ENCODE measurements around the gene ANKS3. TPM values are rescaled to one million over a fixed set of nuclear protein-coding genes. Genes with fewer than 3 reads are reported as not detected.

The ANKS3 gene
- total and polyA plus RNA-seq, 10 of the 15 experiments (the other 5 are each of a cell fraction or from before 2014, with no cell fraction given), result 0.29 to 14.2 (median 8.5) TPM

- TF ChIP-seq BRCA1 (IDR thresholded peaks at IDR 0.05; ENCODE audit: low read depth, low read length) (no peak), RAD51 (IDR thresholded peaks at IDR 0.05) (no peak), ATF2 (IDR thresholded peaks at IDR 0.05; ENCODE audit: low read length) (no peak)
Measured at GRCh38 chr16:4678596-4678995, 55.5 kb downstream of the ANKS3 start (continued).

GRCh38 chr16:4677994-4678393 is 56.1 kb downstream of the ANKS3 start:
- no peak for DNase-seq (ENCODE audit: low read depth, low spot score)
- ChIA-PET SMC1A (ENCODE audit: uncharacterized antibody, unreplicated experiment) (no interaction called here), POLR2A (interaction anchor here (0.6 kb wide), 1 partner anchor 56 kb away, joined by 4 read pairs; the partner anchor contains the start of gene ANKS3), RAD21 (ENCODE audit: unreplicated experiment) (no interaction called here), CTCF (no interaction called here)
- Histone ChIP-seq H3K9ac (ENCODE audit: control insufficient read depth, insufficient read depth, low read length) (no peak overlapping the region), H3K4me2 (ENCODE audit: control insufficient read depth, insufficient read depth) (no peak overlapping the region), H3K4me1 (ENCODE audit: control insufficient read depth, insufficient read depth, low read length) (no peaks in the 10 kb centered on the region), H2AFZ (ENCODE audit: control insufficient read depth, low read depth, low read length) (no peak overlapping the region), H3K9me3 (replicated peaks; ENCODE audit: control insufficient read depth, insufficient read depth, low read length) (no peaks in the 10 kb centered on the region), H3K79me2 (ENCODE audit: control insufficient read depth, insufficient read depth, low read length) (no peaks in the 10 kb centered on the region), H3K4me3 (no peak overlapping the region), H4K20me1 (ENCODE audit: control insufficient read depth, insufficient read depth) (no peaks in the 10 kb centered on the region; the same call in 1 of the 2 replicates), H3K36me3 (ENCODE audit: control insufficient read depth in 2 of 2, insufficient read depth in 2 of 2, low read length in 1 of 2) (peaks cover 0 to 23% of the 10 kb centered on the region in 2 experiments), H3K27ac (ENCODE audit: control insufficient read depth, insufficient read depth) (no peak overlapping the region), H3K27me3 (replicated peaks in 1 of 2; ENCODE audit: control insufficient read depth in 2 of 2, insufficient read depth in 2 of 2, low read length in 1 of 2) (no peaks in the 10 kb centered on the region)
- intact Hi-C loops (cut with micrococcal nuclease; ENCODE audit: unreplicated experiment) (no loop called here), in situ Hi-C loops (cut with MboI) (no loop called here)
- whole genome bisulfite sequencing (ENCODE audit: insufficient coverage, insufficient replicate concordance, low lambda C conversion rate, missing lambda C conversion rate), result 77% methylated on average over 9 of the region's 9 CpGs
- no peak for FAIRE-seq
- TF ChIP-seq SPI1 (IDR thresholded peaks at IDR 0.05; ENCODE audit: borderline replicate concordance, insufficient read depth, low read depth, low read length), result no peak
- no peak for ATAC-seq
- BruUV-seq (replicated peaks), result TSS peak; percentile 25

- no peak overlapping the region for H3K27ac ChIP-seq (ENCODE audit: control insufficient read depth, insufficient read depth)
- no peaks in the 10 kb centered on the region for H3K4me1 ChIP-seq (ENCODE audit: control insufficient read depth, insufficient read depth, low read length)
- H3K9me3 ChIP-seq (replicated peaks; ENCODE audit: control insufficient read depth, insufficient read depth, low read length), result no peaks in the 10 kb centered on the region
- ChIA-PET SMC1A (ENCODE audit: uncharacterized antibody, unreplicated experiment) (no interaction called here), POLR2A (interaction anchor here (0.6 kb wide), 1 partner anchor 57 kb away, joined by 4 read pairs; the partner anchor contains the start of gene ANKS3), CTCF (no interaction called here), RAD21 (ENCODE audit: unreplicated experiment) (no interaction called here)
- H3K4me3 ChIP-seq, result no peak overlapping the region
- intact Hi-C loops (cut with micrococcal nuclease; ENCODE audit: unreplicated experiment), result no loop called here
- no peak for DNase-seq (ENCODE audit: low read depth, low spot score)
- no peaks in the 10 kb centered on the region for H3K79me2 ChIP-seq (ENCODE audit: control insufficient read depth, insufficient read depth, low read length)
- no peak overlapping the region for H3K9ac ChIP-seq (ENCODE audit: control insufficient read depth, insufficient read depth, low read length)
- H3K36me3 ChIP-seq (ENCODE audit: control insufficient read depth in 2 of 2, insufficient read depth in 2 of 2, low read length in 1 of 2), result peaks cover 0 to 22% of the 10 kb centered on the region in 2 experiments
- ATAC-seq, result no peak; the same call in 2 of the 3 replicates
- no peaks in the 10 kb centered on the region; the same call in 1 of the 2 replicates for H4K20me1 ChIP-seq (ENCODE audit: control insufficient read depth, insufficient read depth)
- no peaks in the 10 kb centered on the region for H3K27me3 ChIP-seq (replicated peaks in 1 of 2; ENCODE audit: control insufficient read depth in 2 of 2, insufficient read depth in 2 of 2, low read length in 1 of 2)
- BruUV-seq (replicated peaks), result no TSS peak
- no peak overlapping the region for H3K4me2 ChIP-seq (ENCODE audit: control insufficient read depth, insufficient read depth)
- TF ChIP-seq NFXL1 (IDR thresholded peaks at IDR 0.05; ENCODE audit: borderline replicate concordance), result no peak
- peak; percentile 45; the same call in 1 of the 2 replicates for TF ChIP-seq POLR2A (IDR thresholded peaks at IDR 0.05; ENCODE audit: low read depth, low read length)
- no peak for TF ChIP-seq SIX5 (IDR thresholded peaks at IDR 0.05; ENCODE audit: low read depth, low read length, severe bottlenecking)
- TF ChIP-seq ZNF217 (IDR thresholded peaks at IDR 0.05), result no peak
- TF ChIP-seq CBFB (IDR thresholded peaks at IDR 0.05; ENCODE audit: low read depth), result no peak
- no peak overlapping the region for H2AFZ ChIP-seq (ENCODE audit: control insufficient read depth, low read depth, low read length)
- WGBS (ENCODE audit: insufficient coverage, insufficient replicate concordance, low lambda C conversion rate, missing lambda C conversion rate), result 97% methylated on average over 17 of the region's 17 CpGs
- no peak for FAIRE-seq
- in situ Hi-C loops (cut with MboI), result no loop called here
Measured at GRCh38 chr16:4677390-4677789, 56.7 kb downstream of the ANKS3 start.
